T follicular helper cell (primary cell): ENCODE data around the gene RHOU.

Source experiments
- DNase-seq: peaks from one replicate; pipeline ENCODE4 v3.0.0-alpha.2; 2020; ENCODE audit warnings: low read depth

RHOU gene

DNA sequence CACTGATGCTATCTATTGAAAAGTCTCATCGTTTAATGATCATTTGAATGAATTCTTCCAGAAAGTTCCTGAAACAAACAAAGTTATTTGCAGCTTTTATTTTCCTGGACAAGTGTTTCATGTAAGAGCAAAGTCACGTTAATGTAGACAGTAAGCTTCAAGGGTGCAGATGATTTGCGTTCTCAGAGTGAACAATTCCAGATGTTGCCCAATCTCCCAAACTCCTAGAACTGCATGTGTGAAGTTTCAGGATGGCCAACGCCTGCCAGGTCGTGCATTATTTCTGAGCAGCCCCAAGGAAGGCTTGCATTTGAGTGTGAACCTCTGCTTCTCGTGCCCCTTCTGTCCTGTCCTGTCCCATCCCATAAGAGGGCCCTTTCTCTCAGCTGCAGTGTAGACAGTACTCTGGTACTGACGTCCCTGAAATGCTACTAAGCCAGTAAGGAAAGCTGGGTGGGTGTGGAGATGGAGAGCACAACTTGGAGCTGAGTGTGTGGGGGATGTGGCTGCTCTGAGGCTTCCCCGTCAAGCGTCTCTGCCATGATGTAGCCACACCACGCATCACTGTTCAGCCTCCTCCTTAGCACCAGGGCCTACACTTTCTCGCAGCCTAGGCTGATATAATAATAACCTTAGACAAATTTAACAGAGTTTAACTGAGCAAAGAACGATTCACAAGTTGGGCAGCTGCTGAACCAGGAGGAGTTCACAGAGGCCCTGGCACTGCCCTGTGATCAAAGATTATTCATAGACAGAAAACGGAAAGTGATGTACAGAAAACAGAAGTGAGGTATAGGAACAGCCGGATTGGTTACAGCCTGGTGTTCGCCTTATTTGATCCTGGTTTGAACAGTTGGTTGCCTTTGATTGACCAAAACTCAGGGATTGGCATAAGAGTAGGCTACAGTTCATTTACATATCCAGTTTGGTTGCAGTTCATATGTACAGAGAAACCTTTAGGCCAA lies 50.4 kb downstream of the RHOU start:
- no peak for DNase-seq

DNA sequence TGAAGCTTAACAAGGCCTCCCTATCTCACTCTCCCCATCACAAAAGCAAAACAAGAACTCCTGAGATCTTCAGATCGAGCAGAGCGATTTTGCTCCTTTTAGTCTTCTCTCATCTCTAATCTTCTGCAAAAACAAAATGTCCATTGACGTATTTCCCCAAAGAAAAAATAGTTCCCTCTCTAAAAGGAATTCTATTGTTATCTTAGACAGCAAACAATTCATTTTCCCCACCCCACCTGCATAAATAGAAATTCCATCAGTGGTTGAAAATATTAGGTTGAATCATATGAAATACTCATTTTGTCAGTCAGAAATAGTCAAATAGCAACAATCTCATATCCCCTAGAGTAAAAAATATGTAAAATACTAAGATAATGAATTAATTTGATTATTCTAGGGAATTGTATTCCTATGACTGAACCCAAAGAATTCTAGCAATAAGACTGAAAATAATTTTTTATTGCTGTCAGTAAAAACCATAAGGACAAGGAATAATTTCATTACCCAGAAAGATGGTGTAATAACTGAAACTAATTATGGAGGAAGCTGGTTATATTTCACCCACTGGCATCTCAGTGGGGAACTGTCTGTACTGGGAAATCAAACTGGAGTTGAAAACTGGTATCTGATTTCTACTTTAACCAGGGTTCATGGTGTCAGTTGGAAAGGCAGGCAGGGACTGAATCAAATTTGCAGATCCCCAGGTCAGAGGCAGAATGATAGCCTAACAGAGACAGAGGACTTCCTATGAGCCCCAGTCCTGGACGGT lies 51.3 kb downstream of the RHOU start:
- no peak for DNase-seq

DNA sequence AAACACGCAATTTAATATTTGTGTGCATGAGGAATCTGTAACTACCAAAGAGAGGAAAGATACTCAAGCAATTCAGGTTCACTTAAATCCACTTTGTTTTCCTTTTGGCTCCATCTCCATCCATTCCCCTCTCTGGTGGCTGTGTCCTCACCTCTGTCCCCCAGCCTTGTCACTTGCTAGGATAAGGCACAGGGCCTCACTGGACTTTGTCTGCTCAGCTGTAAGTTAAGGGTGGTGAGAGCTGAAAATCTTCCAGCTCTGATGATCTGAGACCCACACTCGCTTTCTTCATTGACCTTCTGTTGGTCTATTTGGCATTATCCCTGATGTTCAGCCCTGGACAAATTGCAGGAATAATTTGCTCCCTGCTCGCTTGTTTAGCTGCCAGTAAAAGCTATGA lies 56.5 kb downstream of the RHOU start:
- no peak for DNase-seq

DNA sequence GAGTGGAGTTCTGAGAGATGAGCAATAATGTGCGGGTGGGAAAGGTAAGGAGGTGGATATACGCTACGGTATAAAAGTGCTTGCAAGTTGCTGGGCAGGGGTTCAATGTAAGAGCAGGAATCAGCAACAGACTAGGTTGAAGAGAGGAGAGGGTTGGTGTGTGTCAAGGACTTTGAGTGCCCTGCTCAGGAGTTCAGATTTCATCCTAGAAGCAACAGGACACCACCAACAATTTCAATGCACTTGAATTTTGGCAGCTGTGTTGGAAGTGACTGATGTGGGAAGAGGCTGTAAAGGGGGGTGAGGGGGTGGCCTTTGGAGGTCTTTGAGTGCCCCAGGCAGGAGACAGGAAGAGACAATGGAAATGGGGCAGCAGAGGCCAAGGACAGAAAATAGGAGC lies 57.3 kb downstream of the RHOU start:
- no peak for DNase-seq

DNA sequence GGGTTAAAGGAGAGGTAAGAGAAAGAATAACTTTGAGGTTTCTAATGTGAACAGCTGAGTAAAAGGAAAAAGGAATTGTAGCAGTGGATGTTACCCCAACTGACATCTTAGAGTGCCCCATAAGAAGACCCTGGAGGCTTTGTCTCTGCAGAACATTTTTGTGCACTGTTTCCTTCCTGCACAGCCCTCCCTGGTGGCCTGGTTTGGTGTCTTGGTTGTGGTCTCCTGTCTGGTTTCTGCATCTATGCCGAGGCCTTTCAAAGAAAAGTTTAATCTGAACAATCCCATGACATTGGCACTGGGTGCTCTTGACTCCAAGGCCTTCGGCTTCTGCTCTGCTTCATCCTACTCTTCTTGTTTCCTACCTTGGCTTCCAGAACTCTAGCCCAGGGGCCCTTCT lies 57.8 kb downstream of the RHOU start:
- no peak for DNase-seq

DNA sequence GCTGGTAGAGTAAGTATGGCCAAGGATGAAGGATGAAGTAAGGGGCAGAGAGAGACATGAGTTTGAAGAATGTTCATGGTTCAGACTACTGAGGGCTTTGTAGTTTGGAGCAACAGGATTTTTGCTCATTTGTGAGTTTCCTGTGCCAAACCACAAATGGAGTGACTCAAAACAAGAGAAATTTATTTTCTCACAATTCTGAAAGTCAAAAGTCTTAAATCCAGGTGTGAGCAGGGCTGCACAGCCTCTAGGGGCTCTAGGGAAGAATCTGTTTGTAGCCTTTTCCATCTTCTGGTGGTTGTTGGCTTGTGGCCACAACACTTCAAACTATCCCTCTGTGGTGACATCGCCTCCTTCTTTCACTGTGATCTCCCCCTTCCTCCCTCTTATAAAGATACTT lies 58.9 kb downstream of the RHOU start:
- DNase-seq, result no peak

DNA sequence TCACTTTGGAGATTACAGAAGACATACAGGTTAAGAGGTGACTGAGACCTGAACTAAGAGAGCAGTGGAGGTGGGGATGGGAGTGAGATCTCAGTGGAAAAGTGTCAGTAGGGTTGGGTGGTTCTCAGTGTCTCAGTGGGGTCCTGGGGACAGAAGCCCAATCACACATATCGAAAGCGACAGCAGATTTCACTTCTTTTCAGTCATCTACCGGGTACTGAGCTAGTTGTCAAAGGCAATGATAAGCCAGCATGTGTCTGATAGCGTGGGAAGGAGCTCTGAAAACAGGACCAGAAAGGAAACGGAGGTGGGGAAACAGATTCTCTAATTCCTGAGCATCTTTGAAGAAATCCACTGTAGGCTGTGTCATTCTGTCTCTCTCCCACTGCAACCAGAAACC lies 59.5 kb downstream of the RHOU start:
- DNase-seq, result no peak

DNA sequence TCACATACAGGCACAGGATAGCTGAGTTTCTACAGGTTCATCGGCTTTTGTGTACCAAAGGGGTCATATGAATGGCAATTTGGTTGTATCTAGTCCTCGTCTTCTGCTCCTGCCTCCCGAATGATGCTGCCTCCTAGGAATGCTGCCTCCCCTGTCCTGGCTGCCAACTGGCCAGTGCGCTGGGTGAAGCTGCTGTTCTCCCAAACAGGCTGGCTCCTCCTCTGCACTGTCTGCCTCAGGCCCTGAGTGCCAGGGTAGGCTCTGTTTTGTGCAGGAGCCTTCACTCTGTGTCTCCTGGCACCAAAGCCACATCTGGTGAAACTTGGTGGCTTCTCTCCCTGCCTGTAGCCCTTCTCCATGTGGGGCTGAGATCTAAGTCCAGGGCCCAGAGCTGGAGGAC lies 60.3 kb downstream of the RHOU start:
- DNase-seq, result no peak
